ENCODE results near the gene SEC23A.

- no peak for TF ChIP-seq RNF219 (CRISPR knock-in tag; IDR thresholded peaks at IDR 0.05)
- no peak for TF ChIP-seq KDM1A (CRISPR knock-in tag; IDR thresholded peaks at IDR 0.05)
- no peak for TF ChIP-seq ZBTB43 (CRISPR knock-in tag; conservative IDR thresholded peaks at IDR 0.05)
- no peak for TF ChIP-seq TCF7L2 (IDR thresholded peaks at IDR 0.05; ENCODE audit: low read depth, low read length)
- no peak for TF ChIP-seq RAD21 (CRISPR knock-in tag; IDR thresholded peaks at IDR 0.05)
- no peak for TF ChIP-seq EZH2 (conservative IDR thresholded peaks at IDR 0.05; ENCODE audit: low read depth, low read length)
- no peak for TF ChIP-seq SIN3A (IDR thresholded peaks at IDR 0.05; ENCODE audit: borderline replicate concordance, low read depth, low read length)
- TF ChIP-seq ZNF24 (IDR thresholded peaks at IDR 0.05) = no peak
- no peak for TF ChIP-seq ZNF280D (CRISPR knock-in tag; IDR thresholded peaks at IDR 0.05)
Measured at GRCh38 chr14:39060818-39061437, 42.1 kb downstream of the SEC23A start.
